GM23338 (cell line): ENCODE data around the gene DPH7. TPM values are rescaled to one million over a fixed set of nuclear protein-coding genes. Genes with fewer than 3 reads are reported as not detected.

Source experiments
- ATAC-seq: fragments of 200-7000 bp; cut with Tn5 transposase; 3 replicates; pipeline ENCODE4 v1.9.1; 2020
- DNase-seq: peaks from one replicate; pipeline ENCODE4 v3.0.0-alpha.2; 2015; ENCODE audit warnings: low spot score
- H2AFZ ChIP-seq: fragments of 200-600 bp; sonication (generic); 2 replicates; pipeline ENCODE4 v1.8.0; 2016; ENCODE audit warnings: antibody characterized with exemption, mild to moderate bottlenecking, moderate library complexity
- H3F3A ChIP-seq: fragments of 200-600 bp; sonication (generic); replicated peaks from 2 replicates; pipeline ENCODE4 v1.8.0; 2017; ENCODE audit warnings: antibody characterized with exemption, mixed run types, low read depth
- H3K27ac ChIP-seq: fragments of 200-600 bp; sonication (generic); 2 replicates; pipeline ENCODE4 v1.6.1; 2016; ENCODE audit warnings: low read depth
- H3K27me3 ChIP-seq: fragments of 200-600 bp; sonication (generic); 2 replicates; pipeline ENCODE4 v1.8.0; 2016; ENCODE audit warnings: mild to moderate bottlenecking, mixed run types, moderate library complexity; ENCODE audit not compliant: insufficient read depth
- H3K36me3 ChIP-seq: fragments of 200-600 bp; sonication (generic); 2 replicates; pipeline ENCODE4 v1.8.0; 2016; ENCODE audit warnings: mild to moderate bottlenecking; ENCODE audit not compliant: insufficient read depth
- H3K4me1 ChIP-seq: fragments of 200-600 bp; sonication (generic); 2 replicates; pipeline ENCODE4 v1.8.0; 2016; ENCODE audit warnings: mild to moderate bottlenecking, moderate library complexity; ENCODE audit not compliant: insufficient read depth
- H3K4me2 ChIP-seq: fragments of 200-600 bp; sonication (generic); 2 replicates; pipeline ENCODE4 v1.7.1; 2017; ENCODE audit warnings: mixed run types
- H3K4me3 ChIP-seq: fragments of 200-600 bp; sonication (generic); 2 replicates; pipeline ENCODE4 v1.6.1; 2016; ENCODE audit warnings: mixed run types
- H3K79me2 ChIP-seq: fragments of 200-600 bp; sonication (generic); replicated peaks from 2 replicates; pipeline ENCODE4 v1.8.0; 2017; ENCODE audit warnings: mild to moderate bottlenecking; ENCODE audit not compliant: insufficient read depth
- H3K9me2 ChIP-seq: fragments of 200-600 bp; sonication (generic); 2 replicates; pipeline ENCODE4 v1.8.0; 2017; ENCODE audit not compliant: insufficient read depth
- H4K20me1 ChIP-seq: fragments of 200-600 bp; sonication (generic); replicated peaks from 2 replicates; pipeline ENCODE4 v1.8.0; 2017; ENCODE audit warnings: mild to moderate bottlenecking; ENCODE audit not compliant: insufficient read depth
- H3K27ac Mint-ChIP-seq: 2 replicates; pipeline ENCODE4 v1.8.0; 2020; ENCODE audit warnings: inconsistent platforms, mild to moderate bottlenecking, moderate library complexity, mixed read lengths
- H3K27me3 Mint-ChIP-seq: 3 replicates; pipeline ENCODE4 v1.8.0; 2022; ENCODE audit warnings: low read depth, mild to moderate bottlenecking, moderate library complexity, mixed read lengths, inconsistent platforms; ENCODE audit not compliant: insufficient read depth, poor library complexity
- H3K36me3 Mint-ChIP-seq: 3 replicates; pipeline ENCODE4 v1.8.0; 2021; ENCODE audit warnings: low read depth, mild to moderate bottlenecking, inconsistent platforms, moderate library complexity, mixed read lengths
- H3K4me1 Mint-ChIP-seq: 3 replicates; pipeline ENCODE4 v1.8.0; 2020; ENCODE audit warnings: mild to moderate bottlenecking, inconsistent platforms, mixed read lengths
- H3K4me3 Mint-ChIP-seq: 3 replicates; pipeline ENCODE4 v1.8.0; 2021; ENCODE audit warnings: moderate library complexity, mild to moderate bottlenecking, inconsistent platforms, mixed read lengths
- H3K9me3 Mint-ChIP-seq: 3 replicates; pipeline ENCODE4 v1.8.0; 2020; ENCODE audit warnings: moderate library complexity, mild to moderate bottlenecking, inconsistent platforms, mixed read lengths
- EZH2 ChIP-seq: fragments of 200-600 bp; sonication (generic); IDR thresholded peaks from one replicate; pipeline ENCODE4 v1.8.0; 2017; ENCODE audit warnings: antibody characterized with exemption, mild to moderate bottlenecking, low read depth; ENCODE audit not compliant: unreplicated experiment
- POLR2AphosphoS5 ChIP-seq: IDR thresholded peaks from 2 replicates; pipeline ENCODE4 v1.6.1; 2016; ENCODE audit warnings: antibody characterized with exemption, low read depth
- polyA plus RNA-seq: library from polyadenylated mRNA; unstranded; fragments of >200 nt; fragmentation: Nextera tagmentation; extraction: Ambion mirVana; gene quantifications from 2 replicates; pipeline ENCODE4 v1.2.1, GENCODE V29; 2016
- total RNA-seq: library from RNA; depleted of rRNA; stranded (reverse); fragments of >200 nt; shearing (Covaris generic); gene quantifications from 2 replicates; pipeline ENCODE4 v1.2.3, GENCODE V29; 2014
- TF ChIP-seq, protein P1 (sequence below): fragments of 250-450 bp; sonication (Bioruptor Pico); IDR thresholded peaks from 2 replicates; pipeline ENCODE4 v1.5.0; 2020; ENCODE audit warnings: mild to moderate bottlenecking, moderate library complexity

Gene DPH7
- total and polyA plus RNA-seq, 2 experiments from 2014 or later = 44.5 to 68.8 TPM

DNA sequence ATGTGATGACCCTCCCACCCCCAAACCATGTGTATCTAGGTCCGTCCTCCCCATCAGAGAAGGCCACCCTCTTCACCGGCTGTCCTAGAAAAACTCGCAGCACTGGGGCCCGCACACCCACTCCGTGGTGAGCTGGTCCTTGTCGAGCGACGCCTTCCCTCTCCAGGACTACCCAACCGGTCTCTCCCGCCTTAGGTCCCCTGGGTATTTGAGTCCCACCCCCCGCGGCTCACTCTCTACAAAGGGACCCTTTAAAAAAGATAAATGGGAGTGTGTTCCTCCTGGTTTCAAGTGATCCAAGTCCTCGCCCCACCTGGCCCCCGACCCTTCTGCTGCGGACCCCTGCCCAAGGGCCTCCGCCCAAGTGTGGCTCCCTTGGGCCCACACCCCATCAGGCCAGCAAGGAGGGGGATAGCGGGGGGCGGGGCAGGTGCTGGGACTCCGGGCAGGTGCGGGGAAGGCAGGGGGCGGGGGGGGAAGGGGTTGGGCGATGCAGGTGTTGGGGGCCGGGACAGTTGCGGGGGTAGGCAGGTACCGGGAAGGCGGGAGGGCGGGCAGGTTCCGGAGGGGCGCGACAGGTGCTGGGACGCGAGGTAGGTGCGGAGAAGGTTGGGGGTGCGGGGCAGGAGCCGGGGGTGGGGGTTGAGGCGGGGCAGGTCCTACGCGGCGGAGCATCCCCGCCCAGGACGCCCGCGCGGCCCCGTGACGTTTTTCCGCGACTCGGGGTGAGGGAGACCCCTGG is 25.8 kb upstream of the DPH7 start (continued):
- TF ChIP-seq, protein P1, sequence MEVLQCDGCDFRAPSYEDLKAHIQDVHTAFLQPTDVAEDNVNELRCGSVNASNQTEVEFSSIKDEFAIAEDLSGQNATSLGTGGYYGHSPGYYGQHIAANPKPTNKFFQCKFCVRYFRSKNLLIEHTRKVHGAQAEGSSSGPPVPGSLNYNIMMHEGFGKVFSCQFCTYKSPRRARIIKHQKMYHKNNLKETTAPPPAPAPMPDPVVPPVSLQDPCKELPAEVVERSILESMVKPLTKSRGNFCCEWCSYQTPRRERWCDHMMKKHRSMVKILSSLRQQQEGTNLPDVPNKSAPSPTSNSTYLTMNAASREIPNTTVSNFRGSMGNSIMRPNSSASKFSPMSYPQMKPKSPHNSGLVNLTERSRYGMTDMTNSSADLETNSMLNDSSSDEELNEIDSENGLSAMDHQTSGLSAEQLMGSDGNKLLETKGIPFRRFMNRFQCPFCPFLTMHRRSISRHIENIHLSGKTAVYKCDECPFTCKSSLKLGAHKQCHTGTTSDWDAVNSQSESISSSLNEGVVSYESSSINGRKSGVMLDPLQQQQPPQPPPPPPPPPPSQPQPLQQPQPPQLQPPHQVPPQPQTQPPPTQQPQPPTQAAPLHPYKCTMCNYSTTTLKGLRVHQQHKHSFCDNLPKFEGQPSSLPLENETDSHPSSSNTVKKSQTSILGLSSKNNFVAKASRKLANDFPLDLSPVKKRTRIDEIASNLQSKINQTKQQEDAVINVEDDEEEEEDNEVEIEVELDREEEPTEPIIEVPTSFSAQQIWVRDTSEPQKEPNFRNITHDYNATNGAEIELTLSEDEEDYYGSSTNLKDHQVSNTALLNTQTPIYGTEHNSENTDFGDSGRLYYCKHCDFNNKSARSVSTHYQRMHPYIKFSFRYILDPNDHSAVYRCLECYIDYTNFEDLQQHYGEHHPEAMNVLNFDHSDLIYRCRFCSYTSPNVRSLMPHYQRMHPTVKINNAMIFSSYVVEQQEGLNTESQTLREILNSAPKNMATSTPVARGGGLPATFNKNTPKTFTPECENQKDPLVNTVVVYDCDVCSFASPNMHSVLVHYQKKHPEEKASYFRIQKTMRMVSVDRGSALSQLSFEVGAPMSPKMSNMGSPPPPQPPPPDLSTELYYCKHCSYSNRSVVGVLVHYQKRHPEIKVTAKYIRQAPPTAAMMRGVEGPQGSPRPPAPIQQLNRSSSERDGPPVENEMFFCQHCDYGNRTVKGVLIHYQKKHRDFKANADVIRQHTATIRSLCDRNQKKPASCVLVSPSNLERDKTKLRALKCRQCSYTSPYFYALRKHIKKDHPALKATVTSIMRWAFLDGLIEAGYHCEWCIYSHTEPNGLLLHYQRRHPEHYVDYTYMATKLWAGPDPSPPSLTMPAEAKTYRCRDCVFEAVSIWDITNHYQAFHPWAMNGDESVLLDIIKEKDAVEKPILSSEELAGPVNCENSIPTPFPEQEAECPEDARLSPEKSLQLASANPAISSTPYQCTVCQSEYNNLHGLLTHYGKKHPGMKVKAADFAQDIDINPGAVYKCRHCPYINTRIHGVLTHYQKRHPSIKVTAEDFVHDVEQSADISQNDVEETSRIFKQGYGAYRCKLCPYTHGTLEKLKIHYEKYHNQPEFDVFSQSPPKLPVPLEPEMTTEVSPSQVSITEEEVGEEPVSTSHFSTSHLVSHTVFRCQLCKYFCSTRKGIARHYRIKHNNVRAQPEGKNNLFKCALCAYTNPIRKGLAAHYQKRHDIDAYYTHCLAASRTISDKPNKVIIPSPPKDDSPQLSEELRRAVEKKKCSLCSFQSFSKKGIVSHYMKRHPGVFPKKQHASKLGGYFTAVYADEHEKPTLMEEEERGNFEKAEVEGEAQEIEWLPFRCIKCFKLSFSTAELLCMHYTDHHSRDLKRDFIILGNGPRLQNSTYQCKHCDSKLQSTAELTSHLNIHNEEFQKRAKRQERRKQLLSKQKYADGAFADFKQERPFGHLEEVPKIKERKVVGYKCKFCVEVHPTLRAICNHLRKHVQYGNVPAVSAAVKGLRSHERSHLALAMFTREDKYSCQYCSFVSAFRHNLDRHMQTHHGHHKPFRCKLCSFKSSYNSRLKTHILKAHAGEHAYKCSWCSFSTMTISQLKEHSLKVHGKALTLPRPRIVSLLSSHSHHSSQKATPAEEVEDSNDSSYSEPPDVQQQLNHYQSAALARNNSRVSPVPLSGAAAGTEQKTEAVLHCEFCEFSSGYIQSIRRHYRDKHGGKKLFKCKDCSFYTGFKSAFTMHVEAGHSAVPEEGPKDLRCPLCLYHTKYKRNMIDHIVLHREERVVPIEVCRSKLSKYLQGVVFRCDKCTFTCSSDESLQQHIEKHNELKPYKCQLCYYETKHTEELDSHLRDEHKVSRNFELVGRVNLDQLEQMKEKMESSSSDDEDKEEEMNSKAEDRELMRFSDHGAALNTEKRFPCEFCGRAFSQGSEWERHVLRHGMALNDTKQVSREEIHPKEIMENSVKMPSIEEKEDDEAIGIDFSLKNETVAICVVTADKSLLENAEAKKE (CRISPR knock-in tag) = no peak
- no peak for TF ChIP-seq POLR2AphosphoS5

- peaks cover 18% of the 10 kb centered on the region for H3K27me3 Mint-ChIP-seq
- H3K4me3 Mint-ChIP-seq = peak overlapping the region; percentile 68
- H4K20me1 ChIP-seq = peaks cover 5% of the 10 kb centered on the region; the same call in 1 of the 2 replicates
- no peaks in the 10 kb centered on the region; the same call in 2 of the 3 replicates for H3K9me3 Mint-ChIP-seq
- H3K27ac ChIP-seq = no peak overlapping the region
- H3K27ac Mint-ChIP-seq = no peak overlapping the region
- no peaks in the 10 kb centered on the region for H3K9me2 ChIP-seq
- TF ChIP-seq EZH2 (no peak), POLR2AphosphoS5 (no peak)
- H3K4me3 ChIP-seq = peak overlapping the region; percentile 59
- no peak for DNase-seq
- H3K79me2 ChIP-seq = peaks cover 7% of the 10 kb centered on the region; the same call in 1 of the 2 replicates
- H3K4me2 ChIP-seq = peak overlapping the region; percentile 84; the same call in 1 of the 2 replicates
- no peaks in the 10 kb centered on the region; the same call in 2 of the 3 replicates for H3K36me3 Mint-ChIP-seq
- no peaks in the 10 kb centered on the region for H3K36me3 ChIP-seq
- H3F3A ChIP-seq = 0 out of 2 replicates have a peak, but pooled peaks cover 11% of the 10 kb centered on the region
- peaks cover 6% of the 10 kb centered on the region for H3K27me3 ChIP-seq
- peaks cover 6% of the 10 kb centered on the region; the same call in 1 of the 2 replicates for H3K4me1 ChIP-seq
- peak overlapping the region; percentile 63; the same call in 1 of the 2 replicates for H2AFZ ChIP-seq
- no peak for ATAC-seq
- H3K4me1 Mint-ChIP-seq = peaks cover 18% of the 10 kb centered on the region
Measured at GRCh38 chr9:137603879-137604278, 25.2 kb upstream of the DPH7 start.
